ENCODE data around the gene SYNRG.

SYNRG gene

GRCh38 chr17:37502009-37502936, 106.9 kb downstream of the SYNRG start:
- DNase-seq (ENCODE audit: low spot score), result no peak

- no peak for DNase-seq (ENCODE audit: low spot score)
These were observed 108.8 kb downstream of the SYNRG start for GRCh38 chr17:37500378-37500777.

- no peak for DNase-seq (ENCODE audit: low spot score)
These were observed 114.2 kb downstream of the SYNRG start for GRCh38 chr17:37494971-37495370.

- no peak for DNase-seq (ENCODE audit: low spot score)
These were observed 114.8 kb downstream of the SYNRG start for GRCh38 chr17:37494401-37494831.

- DNase-seq (ENCODE audit: low spot score), result no peak
These were observed 115.8 kb downstream of the SYNRG start for GRCh38 chr17:37493249-37494027.

GRCh38 chr17:37492167-37492566, 117.1 kb downstream of the SYNRG start:
- no peak for DNase-seq (ENCODE audit: low spot score)

- DNase-seq (ENCODE audit: low spot score), result peak; percentile 30
These were observed 118.3 kb downstream of the SYNRG start for GRCh38 chr17:37490638-37491614.

GRCh38 chr17:37490022-37490587, 119.1 kb downstream of the SYNRG start:
- peak; percentile 74 for DNase-seq (ENCODE audit: low spot score)

- peak; percentile 80 for DNase-seq (ENCODE audit: low spot score)
These were observed 119.8 kb downstream of the SYNRG start, which contains the start of gene DUSP14 for GRCh38 chr17:37489197-37490001. TSS of gene DUSP14 (plus strand) at chr17:37489891. CDS start at chr17:37512273, 22,382 bp downstream.

GRCh38 chr17:37488607-37489196, 120.5 kb downstream of the SYNRG start:
- peak; percentile 38 for DNase-seq (ENCODE audit: low spot score)

- DNase-seq (ENCODE audit: low spot score), result no peak
These were observed 121.1 kb downstream of the SYNRG start for GRCh38 chr17:37488009-37488604.

- no peak for DNase-seq (ENCODE audit: low spot score)
These were observed 123.2 kb downstream of the SYNRG start for GRCh38 chr17:37485938-37486570.

- DNase-seq (ENCODE audit: low spot score), result peak; percentile 55
These were observed 125.7 kb downstream of the SYNRG start for GRCh38 chr17:37483311-37484039.

- no peak for DNase-seq (ENCODE audit: low spot score)
These were observed 128.1 kb downstream of the SYNRG start for GRCh38 chr17:37481001-37481665.

- DNase-seq (ENCODE audit: low spot score), result no peak
These were observed 128.8 kb downstream of the SYNRG start for GRCh38 chr17:37480427-37480826.

- no peak for DNase-seq (ENCODE audit: low spot score)
These were observed 130.2 kb downstream of the SYNRG start for GRCh38 chr17:37479025-37479424.

- no peak for DNase-seq (ENCODE audit: low spot score)
These were observed 131.0 kb downstream of the SYNRG start for GRCh38 chr17:37478187-37478586.
